ENCODE data around the gene LARGE1. TPM values are rescaled to one million over a fixed set of nuclear protein-coding genes. Genes with fewer than 3 reads are reported as not detected.

Gene LARGE1
- total and polyA plus RNA-seq, 10 donors: 1.9 to 35.8 (median 22.8) TPM

DNA sequence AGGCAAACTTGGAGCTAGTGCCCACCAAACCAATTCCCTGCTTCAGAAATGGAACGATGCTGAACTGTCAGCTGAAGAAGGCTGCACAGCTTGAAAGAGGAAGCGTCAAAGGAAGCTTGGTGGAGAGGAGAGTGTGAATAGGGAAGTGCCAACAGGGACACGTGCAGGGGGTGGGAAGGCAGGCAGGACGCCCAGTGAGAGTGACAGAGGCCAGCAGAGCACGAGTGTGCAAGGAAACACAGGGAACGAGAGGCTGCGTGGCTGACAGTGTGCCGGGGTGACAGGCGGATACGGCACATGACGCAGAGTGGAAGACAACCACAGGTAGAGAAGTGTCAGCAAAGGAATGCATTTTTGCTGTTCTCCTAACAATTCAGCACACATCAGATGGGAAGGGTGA lies 196.4 kb downstream of the LARGE1 start:
- no peaks in the 10 kb centered on the region for H3K36me3 ChIP-seq
- intact Hi-C loops (cut with DNase I; ENCODE audit: low total_unique reads): no loop called here
- no peaks in the 10 kb centered on the region for H3K4me1 ChIP-seq
- TF ChIP-seq POLR2AphosphoS5 (IDR thresholded peaks at IDR 0.05): no peak
- TF ChIP-seq POLR2A (IDR thresholded peaks at IDR 0.05): no peak
- TF ChIP-seq, protein P1, sequence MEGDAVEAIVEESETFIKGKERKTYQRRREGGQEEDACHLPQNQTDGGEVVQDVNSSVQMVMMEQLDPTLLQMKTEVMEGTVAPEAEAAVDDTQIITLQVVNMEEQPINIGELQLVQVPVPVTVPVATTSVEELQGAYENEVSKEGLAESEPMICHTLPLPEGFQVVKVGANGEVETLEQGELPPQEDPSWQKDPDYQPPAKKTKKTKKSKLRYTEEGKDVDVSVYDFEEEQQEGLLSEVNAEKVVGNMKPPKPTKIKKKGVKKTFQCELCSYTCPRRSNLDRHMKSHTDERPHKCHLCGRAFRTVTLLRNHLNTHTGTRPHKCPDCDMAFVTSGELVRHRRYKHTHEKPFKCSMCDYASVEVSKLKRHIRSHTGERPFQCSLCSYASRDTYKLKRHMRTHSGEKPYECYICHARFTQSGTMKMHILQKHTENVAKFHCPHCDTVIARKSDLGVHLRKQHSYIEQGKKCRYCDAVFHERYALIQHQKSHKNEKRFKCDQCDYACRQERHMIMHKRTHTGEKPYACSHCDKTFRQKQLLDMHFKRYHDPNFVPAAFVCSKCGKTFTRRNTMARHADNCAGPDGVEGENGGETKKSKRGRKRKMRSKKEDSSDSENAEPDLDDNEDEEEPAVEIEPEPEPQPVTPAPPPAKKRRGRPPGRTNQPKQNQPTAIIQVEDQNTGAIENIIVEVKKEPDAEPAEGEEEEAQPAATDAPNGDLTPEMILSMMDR (IDR thresholded peaks at IDR 0.05 in 8 of 11, conservative IDR thresholded peaks at IDR 0.05 in 3 of 11): no peak
- no peak overlapping the region for H3K4me3 ChIP-seq
- no peak overlapping the region for H3K27ac ChIP-seq
- peaks cover 0 to 15% (median 0%) of the 10 kb centered on the region in 8 donors for H3K9me3 ChIP-seq
- 44 to 55% (median 45%) methylated on average over 11 of the region's 11 CpGs for WGBS, 5 donors
- no peak for DNase-seq
- no peaks in the 10 kb centered on the region for H3K27me3 ChIP-seq (replicated peaks in 1 of 7)

DNA sequence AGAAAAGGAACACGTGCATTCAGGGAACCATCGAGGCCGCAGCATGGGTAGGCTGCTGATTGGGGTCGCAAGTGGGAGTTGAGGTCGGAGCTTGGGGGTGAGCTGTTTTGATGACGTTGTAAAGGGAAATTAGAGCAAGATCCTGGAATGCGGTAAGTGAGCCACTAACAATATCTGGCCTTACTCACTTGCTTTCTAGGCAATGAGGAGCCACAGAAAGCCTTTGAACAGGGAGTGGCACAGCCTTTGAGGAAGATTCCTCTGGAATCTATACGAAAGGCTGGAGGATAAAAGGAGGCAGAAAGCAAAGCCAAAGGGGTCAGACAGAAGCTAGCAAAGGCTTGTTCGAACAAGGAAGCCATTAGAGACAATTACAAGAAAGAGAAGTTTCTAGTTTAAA lies 197.5 kb downstream of the LARGE1 start:
- Histone ChIP-seq H3K27ac (no peak overlapping the region), H3K9me3 (peaks cover 0 to 22% (median 0%) of the 10 kb centered on the region in 8 donors), H3K4me1 (no peaks in the 10 kb centered on the region), H3K27me3 (replicated peaks in 1 of 7) (no peaks in the 10 kb centered on the region), H3K4me3 (no peak overlapping the region), H3K36me3 (no peaks in the 10 kb centered on the region)
- DNase-seq: no peak
- WGBS, 5 donors: 84 to 92% (median 90%) methylated on average over 9 of the region's 9 CpGs
- intact Hi-C loops (cut with DNase I; ENCODE audit: low total_unique reads): no loop called here
- TF ChIP-seq, protein P1 (IDR thresholded peaks at IDR 0.05 in 8 of 11, conservative IDR thresholded peaks at IDR 0.05 in 3 of 11): no peak
- TF ChIP-seq POLR2AphosphoS5 (IDR thresholded peaks at IDR 0.05) (no peak), POLR2A (IDR thresholded peaks at IDR 0.05) (no peak)

DNA sequence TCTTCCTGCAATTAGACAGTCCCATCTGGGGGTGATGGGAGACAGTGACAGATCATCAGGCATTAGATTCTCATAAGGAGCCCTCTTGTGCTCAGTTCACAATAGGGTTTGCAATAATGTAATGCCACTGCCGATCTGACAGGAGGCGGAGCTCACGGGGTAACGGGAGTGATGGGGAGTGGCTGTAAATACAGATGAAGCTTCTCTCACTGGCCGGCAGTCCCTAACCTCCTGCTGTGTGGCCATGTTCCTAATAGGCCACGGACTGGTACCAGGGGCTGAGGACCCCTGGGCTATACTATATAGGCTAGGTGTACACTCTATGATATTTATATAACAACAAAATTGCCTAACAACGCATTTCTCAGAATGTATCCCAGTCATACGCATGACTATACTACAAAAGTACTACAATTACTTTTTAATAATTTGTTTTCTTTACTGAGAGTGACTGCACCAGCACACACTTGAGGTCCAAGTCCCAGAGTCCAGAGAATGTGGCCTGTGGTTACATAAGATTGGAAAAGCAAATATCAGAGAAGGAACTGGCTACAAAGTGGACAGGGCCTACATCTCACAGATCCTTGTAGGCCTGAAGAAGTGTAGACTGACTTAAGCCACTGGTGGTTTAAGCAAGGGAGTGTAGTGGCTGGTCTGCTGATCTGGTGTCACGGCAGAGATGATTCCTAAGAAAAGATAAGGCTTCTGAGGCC lies 200.0 kb downstream of the LARGE1 start:
- Histone ChIP-seq H3K4me1 (no peaks in the 10 kb centered on the region), H3K36me3 (no peaks in the 10 kb centered on the region), H3K4me3 (no peak overlapping the region), H3K9me3 (peaks cover 0 to 44% (median 2%) of the 10 kb centered on the region in 8 donors), H3K27ac (no peak overlapping the region), H3K27me3 (replicated peaks in 1 of 7) (no peaks in the 10 kb centered on the region)
- intact Hi-C loops (cut with DNase I; ENCODE audit: low total_unique reads): no loop called here
- DNase-seq: no peak
- 81 to 87% (median 82%) methylated on average over 9 of the region's 9 CpGs for WGBS, 5 donors
- no peak for TF ChIP-seq POLR2AphosphoS5 (IDR thresholded peaks at IDR 0.05)
- no peak for TF ChIP-seq POLR2A (IDR thresholded peaks at IDR 0.05)
- TF ChIP-seq, protein P1 (IDR thresholded peaks at IDR 0.05 in 8 of 11, conservative IDR thresholded peaks at IDR 0.05 in 3 of 11): no peak

DNA sequence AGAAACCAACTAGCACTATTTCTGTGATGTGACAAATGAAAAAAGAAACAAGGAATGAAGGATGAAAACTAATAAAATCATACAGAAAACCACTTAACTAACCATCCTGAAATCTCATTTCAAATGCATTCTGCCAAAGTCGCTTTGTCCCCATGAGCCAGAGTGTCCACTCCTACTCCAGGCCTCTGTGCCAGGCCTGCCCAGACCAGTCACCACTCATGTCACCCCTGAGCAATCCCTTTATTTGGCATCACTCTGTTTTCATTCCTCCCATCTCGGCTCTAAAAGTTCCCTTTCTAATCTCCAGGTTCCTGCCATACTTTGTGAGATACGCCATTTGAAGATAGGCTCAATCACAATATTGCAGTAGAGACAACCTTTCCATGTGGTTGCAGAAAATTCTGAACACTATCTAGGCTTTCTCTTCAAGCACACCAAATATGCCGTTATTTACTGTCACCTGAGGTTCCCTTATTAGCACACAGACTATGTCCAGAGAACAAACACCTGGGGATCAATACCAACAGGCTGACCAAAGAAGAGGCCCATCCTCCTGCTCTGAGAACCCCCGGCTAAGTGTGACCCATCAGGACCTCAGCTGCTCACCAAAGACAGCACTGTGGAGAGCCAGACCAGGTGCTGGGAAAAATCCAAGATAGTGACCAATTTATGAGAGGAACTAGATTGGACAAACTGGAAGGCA lies 202.4 kb downstream of the LARGE1 start:
- H3K36me3 ChIP-seq: no peaks in the 10 kb centered on the region
- H3K9me3 ChIP-seq: peaks cover 0 to 69% (median 26%) of the 10 kb centered on the region in 8 donors
- intact Hi-C loops (cut with DNase I; ENCODE audit: low total_unique reads): no loop called here
- H3K27ac ChIP-seq: no peak overlapping the region
- DNase-seq: no peak
- H3K27me3 ChIP-seq (replicated peaks in 1 of 7): no peaks in the 10 kb centered on the region
- TF ChIP-seq POLR2A (IDR thresholded peaks at IDR 0.05) (no peak), POLR2AphosphoS5 (IDR thresholded peaks at IDR 0.05) (no peak)
- TF ChIP-seq, protein P1 (IDR thresholded peaks at IDR 0.05 in 8 of 11, conservative IDR thresholded peaks at IDR 0.05 in 3 of 11): no peak
- WGBS, 5 donors: 85 to 93% (median 89%) methylated on average over 5 of the region's 5 CpGs
- H3K4me1 ChIP-seq: no peaks in the 10 kb centered on the region
- H3K4me3 ChIP-seq: no peak overlapping the region
